Measurements from ENCODE around the gene CDC14A.

DNA sequence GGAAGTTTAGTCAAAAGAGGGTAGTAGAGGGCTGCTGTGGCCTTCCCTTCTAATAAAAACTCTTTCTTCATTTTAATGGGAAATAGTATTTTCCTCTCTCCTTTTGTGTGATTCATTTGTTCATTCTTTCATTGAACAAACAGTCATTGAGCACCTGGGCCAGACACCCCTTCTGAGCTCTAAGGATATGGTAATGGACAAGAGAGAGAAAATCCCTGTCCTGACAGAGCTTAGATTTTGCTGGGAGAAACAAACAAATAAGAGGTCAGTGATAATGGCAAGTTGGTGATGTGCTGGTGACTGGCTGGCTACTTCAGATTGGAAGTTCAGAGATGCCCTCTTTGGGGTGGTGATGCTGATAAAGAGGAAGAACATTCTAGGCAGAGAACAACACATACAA, 59.3 kb downstream of the CDC14A start:
- no peak for TF ChIP-seq POLR2A (IDR thresholded peaks at IDR 0.05)
- TF ChIP-seq, protein P1, sequence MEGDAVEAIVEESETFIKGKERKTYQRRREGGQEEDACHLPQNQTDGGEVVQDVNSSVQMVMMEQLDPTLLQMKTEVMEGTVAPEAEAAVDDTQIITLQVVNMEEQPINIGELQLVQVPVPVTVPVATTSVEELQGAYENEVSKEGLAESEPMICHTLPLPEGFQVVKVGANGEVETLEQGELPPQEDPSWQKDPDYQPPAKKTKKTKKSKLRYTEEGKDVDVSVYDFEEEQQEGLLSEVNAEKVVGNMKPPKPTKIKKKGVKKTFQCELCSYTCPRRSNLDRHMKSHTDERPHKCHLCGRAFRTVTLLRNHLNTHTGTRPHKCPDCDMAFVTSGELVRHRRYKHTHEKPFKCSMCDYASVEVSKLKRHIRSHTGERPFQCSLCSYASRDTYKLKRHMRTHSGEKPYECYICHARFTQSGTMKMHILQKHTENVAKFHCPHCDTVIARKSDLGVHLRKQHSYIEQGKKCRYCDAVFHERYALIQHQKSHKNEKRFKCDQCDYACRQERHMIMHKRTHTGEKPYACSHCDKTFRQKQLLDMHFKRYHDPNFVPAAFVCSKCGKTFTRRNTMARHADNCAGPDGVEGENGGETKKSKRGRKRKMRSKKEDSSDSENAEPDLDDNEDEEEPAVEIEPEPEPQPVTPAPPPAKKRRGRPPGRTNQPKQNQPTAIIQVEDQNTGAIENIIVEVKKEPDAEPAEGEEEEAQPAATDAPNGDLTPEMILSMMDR (IDR thresholded peaks at IDR 0.05), result no peak

Measured in adrenal gland (tissue), 5 donors.